HG02678 (cell line): ENCODE data around the gene SH3TC1.

Experiments used
- ATAC-seq: cut with Tn5 transposase; IDR thresholded peaks from one replicate; pipeline ENCODE4 v1.9.1; 2021; ENCODE audit warnings: mild to moderate bottlenecking, moderate library complexity; ENCODE audit not compliant: unreplicated experiment

SH3TC1 gene

GRCh38 chr4:8198206-8198905, 734 bp upstream of the SH3TC1 start:
- ATAC-seq, result peak; percentile 0

- no peak for ATAC-seq
Measured at GRCh38 chr4:8199594-8200301, 658 bp downstream of the SH3TC1 start.

- ATAC-seq, result no peak
Measured at GRCh38 chr4:8200302-8200975, 1.3 kb downstream of the SH3TC1 start.

- peak; percentile 48 for ATAC-seq
Measured at GRCh38 chr4:8201321-8201781, 2.3 kb downstream of the SH3TC1 start.

GRCh38 chr4:8202108-8203051, 3.3 kb downstream of the SH3TC1 start:
- no peak for ATAC-seq

GRCh38 chr4:8203052-8203401, 3.9 kb downstream of the SH3TC1 start:
- ATAC-seq, result no peak

- no peak for ATAC-seq
Measured at GRCh38 chr4:8203817-8204216, 4.7 kb downstream of the SH3TC1 start.

- no peak for ATAC-seq
Measured at GRCh38 chr4:8204576-8205227, 5.6 kb downstream of the SH3TC1 start.

GRCh38 chr4:8205241-8205707, 6.2 kb downstream of the SH3TC1 start:
- no peak for ATAC-seq

- no peak for ATAC-seq
Measured at GRCh38 chr4:8205749-8206611, 6.9 kb downstream of the SH3TC1 start.

GRCh38 chr4:8207314-8207713, 8.2 kb downstream of the SH3TC1 start:
- ATAC-seq, result no peak

GRCh38 chr4:8208565-8208964, 9.5 kb downstream of the SH3TC1 start:
- ATAC-seq, result no peak

GRCh38 chr4:8209181-8209874, 10.2 kb downstream of the SH3TC1 start:
- no peak for ATAC-seq

- no peak for ATAC-seq
Measured at GRCh38 chr4:8210010-8210409, 10.9 kb downstream of the SH3TC1 start.

- ATAC-seq, result no peak
Measured at GRCh38 chr4:8210616-8211015, 11.5 kb downstream of the SH3TC1 start.

- ATAC-seq, result no peak
Measured at GRCh38 chr4:8211251-8211650, 12.2 kb downstream of the SH3TC1 start.

- ATAC-seq, result no peak
Measured at GRCh38 chr4:8211737-8212581, 12.9 kb downstream of the SH3TC1 start.

- ATAC-seq, result no peak
Measured at GRCh38 chr4:8212622-8213021, 13.5 kb downstream of the SH3TC1 start.
